Skeletal muscle satellite cell (primary cell): Measurements from ENCODE around the gene TIMMDC1.

ENCODE experiments used
- H3K27me3 ChIP-seq: 2 replicates; pipeline ENCODE4 v1.7.0; 2013; ENCODE audit warnings: low read length; ENCODE audit not compliant: control insufficient read depth, insufficient read depth
- H3K36me3 ChIP-seq: 2 replicates; pipeline ENCODE4 v1.7.0; 2013; ENCODE audit warnings: mild to moderate bottlenecking, control low read depth, low read length; ENCODE audit not compliant: insufficient read depth
- H3K4me1 ChIP-seq: 2 replicates; pipeline ENCODE4 v1.7.0; 2013; ENCODE audit warnings: low read length; ENCODE audit not compliant: control insufficient read depth, insufficient read depth
- H3K4me2 ChIP-seq: 2 replicates; pipeline ENCODE4 v1.7.0; 2013; ENCODE audit warnings: mild to moderate bottlenecking, low read length
- H3K4me3 ChIP-seq: 2 replicates; pipeline ENCODE4 v1.7.0; 2013; ENCODE audit warnings: low read length
- H3K9ac ChIP-seq: 2 replicates; pipeline ENCODE4 v1.7.0; 2013; ENCODE audit warnings: mild to moderate bottlenecking, low read depth, low read length, moderate library complexity
- H3K9me3 ChIP-seq: replicated peaks from 2 replicates; pipeline ENCODE4 v1.7.0; 2013; ENCODE audit warnings: mild to moderate bottlenecking, control low read depth, low read length

The TIMMDC1 gene

GRCh38 chr3:119514637-119515036, 16.3 kb downstream of the TIMMDC1 start:
- peaks cover 44% of the 10 kb centered on the region for H3K36me3 ChIP-seq

DNA sequence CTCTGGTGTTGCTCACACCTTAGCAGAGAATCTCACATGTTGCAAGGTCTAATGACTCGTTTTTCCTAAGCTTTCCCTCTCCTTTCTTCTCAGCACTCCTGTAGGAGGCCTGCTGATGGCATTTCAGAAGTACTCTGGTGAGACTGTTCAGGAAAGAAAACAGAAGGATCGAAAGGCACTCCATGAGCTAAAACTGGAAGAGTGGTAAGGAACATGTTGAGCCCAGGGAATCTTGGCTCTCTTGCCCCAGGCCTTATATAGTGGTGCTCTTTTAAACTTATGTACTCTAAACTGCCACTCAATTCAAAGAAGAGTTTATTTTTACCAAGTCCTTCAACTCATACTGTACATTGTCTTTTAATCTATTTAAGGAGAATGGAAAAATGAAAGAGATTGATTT, 18.8 kb downstream of the TIMMDC1 start:
- no peak overlapping the region for H3K9ac ChIP-seq
- H3K27me3 ChIP-seq, result no peaks in the 10 kb centered on the region
- H3K36me3 ChIP-seq, result peaks cover 57% of the 10 kb centered on the region
- no peaks in the 10 kb centered on the region for H3K9me3 ChIP-seq
- H3K4me2 ChIP-seq, result no peak overlapping the region
- no peaks in the 10 kb centered on the region for H3K4me1 ChIP-seq
- H3K4me3 ChIP-seq, result no peak overlapping the region

More at GRCh38 chr3:119514637-119515036, 16.3 kb downstream of the TIMMDC1 start:
- H3K4me2 ChIP-seq, result no peak overlapping the region
- no peak overlapping the region for H3K4me3 ChIP-seq
- no peaks in the 10 kb centered on the region for H3K4me1 ChIP-seq
- no peaks in the 10 kb centered on the region for H3K27me3 ChIP-seq
- H3K9me3 ChIP-seq, result no peaks in the 10 kb centered on the region
- no peak overlapping the region for H3K9ac ChIP-seq

GRCh38 chr3:119518026-119518425, 19.7 kb downstream of the TIMMDC1 start:
- H3K9ac ChIP-seq, result no peak overlapping the region
- H3K27me3 ChIP-seq, result no peaks in the 10 kb centered on the region
- no peaks in the 10 kb centered on the region for H3K4me1 ChIP-seq
- H3K4me2 ChIP-seq, result no peak overlapping the region
- no peak overlapping the region for H3K4me3 ChIP-seq
- H3K9me3 ChIP-seq, result no peaks in the 10 kb centered on the region
- peaks cover 60% of the 10 kb centered on the region for H3K36me3 ChIP-seq

GRCh38 chr3:119524931-119525662, 26.8 kb downstream of the TIMMDC1 start:
- Histone ChIP-seq H3K36me3 (peaks cover 27% of the 10 kb centered on the region), H3K27me3 (no peaks in the 10 kb centered on the region), H3K9me3 (no peaks in the 10 kb centered on the region), H3K4me3 (no peak overlapping the region), H3K9ac (no peak overlapping the region), H3K4me1 (peaks cover 6% of the 10 kb centered on the region), H3K4me2 (no peak overlapping the region)

DNA sequence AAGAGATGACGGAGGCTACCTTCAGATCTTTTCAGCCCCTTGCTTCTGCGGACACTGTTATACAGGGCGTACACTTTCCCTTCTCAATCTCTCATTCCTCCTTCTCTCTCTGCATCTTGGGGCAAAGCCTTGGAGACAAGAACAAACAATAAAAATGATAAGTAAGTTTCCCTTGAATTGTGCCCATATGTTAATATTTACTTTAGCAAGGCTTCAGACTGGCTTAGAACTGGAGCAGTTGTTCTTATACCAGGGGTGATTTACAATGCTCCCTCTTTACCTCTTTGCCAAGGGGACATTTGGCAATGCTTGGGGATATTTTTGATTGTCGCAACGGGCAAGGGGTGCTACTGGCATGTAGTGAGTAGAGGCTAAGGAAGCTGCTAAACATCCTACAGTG, 29.4 kb downstream of the TIMMDC1 start:
- no peak overlapping the region for H3K9ac ChIP-seq
- no peak overlapping the region for H3K4me3 ChIP-seq
- no peak overlapping the region for H3K4me2 ChIP-seq
- H3K36me3 ChIP-seq, result peaks cover 12% of the 10 kb centered on the region
- H3K9me3 ChIP-seq, result no peaks in the 10 kb centered on the region
- H3K27me3 ChIP-seq, result no peaks in the 10 kb centered on the region
- H3K4me1 ChIP-seq, result peaks cover 11% of the 10 kb centered on the region

- Histone ChIP-seq H3K4me1 (peaks cover 11% of the 10 kb centered on the region), H3K9ac (no peak overlapping the region), H3K4me3 (no peak overlapping the region), H3K36me3 (no peaks in the 10 kb centered on the region), H3K4me2 (peak overlapping the region; percentile 16), H3K9me3 (no peaks in the 10 kb centered on the region), H3K27me3 (no peaks in the 10 kb centered on the region)
These were observed 31.5 kb downstream of the TIMMDC1 start for GRCh38 chr3:119529883-119530282.

GRCh38 chr3:119530456-119530855, 32.1 kb downstream of the TIMMDC1 start:
- Histone ChIP-seq H3K9me3 (no peaks in the 10 kb centered on the region), H3K36me3 (no peaks in the 10 kb centered on the region), H3K27me3 (no peaks in the 10 kb centered on the region), H3K4me3 (no peak overlapping the region), H3K4me2 (no peak overlapping the region), H3K9ac (no peak overlapping the region), H3K4me1 (peaks cover 11% of the 10 kb centered on the region)

DNA sequence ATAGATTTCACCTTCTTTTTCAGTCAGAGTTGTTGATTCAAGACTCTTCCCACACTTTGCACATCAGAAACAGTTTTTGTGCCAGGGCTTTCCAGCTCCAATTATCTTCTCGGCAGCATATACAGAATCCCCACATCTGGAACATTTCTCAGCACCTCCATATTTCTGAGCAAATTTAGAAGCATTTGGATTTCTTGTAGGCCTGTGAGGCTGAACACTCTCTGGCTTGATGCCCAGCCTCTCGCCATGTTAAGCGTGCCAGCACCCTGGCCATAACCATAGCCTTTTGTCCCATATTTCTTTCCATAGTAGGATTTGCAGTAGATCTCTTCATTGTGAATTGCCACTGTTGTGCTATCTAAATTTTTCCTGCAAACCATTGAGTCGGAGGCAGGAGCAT, 32.8 kb downstream of the TIMMDC1 start:
- H3K27me3 ChIP-seq, result no peaks in the 10 kb centered on the region
- peaks cover 11% of the 10 kb centered on the region for H3K4me1 ChIP-seq
- no peak overlapping the region for H3K9ac ChIP-seq
- H3K4me2 ChIP-seq, result no peak overlapping the region
- H3K9me3 ChIP-seq, result no peaks in the 10 kb centered on the region
- no peaks in the 10 kb centered on the region for H3K36me3 ChIP-seq
- no peak overlapping the region for H3K4me3 ChIP-seq

GRCh38 chr3:119534296-119534695, 35.9 kb downstream of the TIMMDC1 start:
- H3K4me2 ChIP-seq, result no peak overlapping the region
- H3K4me3 ChIP-seq, result no peak overlapping the region
- H3K9me3 ChIP-seq, result no peaks in the 10 kb centered on the region
- no peaks in the 10 kb centered on the region for H3K27me3 ChIP-seq
- no peaks in the 10 kb centered on the region for H3K36me3 ChIP-seq
- peaks cover 11% of the 10 kb centered on the region for H3K4me1 ChIP-seq
- H3K9ac ChIP-seq, result no peak overlapping the region

GRCh38 chr3:119536757-119537156, 38.4 kb downstream of the TIMMDC1 start:
- Histone ChIP-seq H3K9ac (no peak overlapping the region), H3K4me1 (no peaks in the 10 kb centered on the region), H3K4me2 (no peak overlapping the region), H3K4me3 (no peak overlapping the region), H3K36me3 (no peaks in the 10 kb centered on the region), H3K9me3 (no peaks in the 10 kb centered on the region), H3K27me3 (no peaks in the 10 kb centered on the region)

GRCh38 chr3:119538772-119539171, 40.4 kb downstream of the TIMMDC1 start:
- Histone ChIP-seq H3K9ac (no peak overlapping the region), H3K36me3 (no peaks in the 10 kb centered on the region), H3K4me2 (no peak overlapping the region)

GRCh38 chr3:119541547-119541946, 43.2 kb downstream of the TIMMDC1 start:
- Histone ChIP-seq H3K4me2 (no peak overlapping the region), H3K36me3 (no peaks in the 10 kb centered on the region), H3K9ac (no peak overlapping the region), H3K4me3 (no peak overlapping the region), H3K9me3 (no peaks in the 10 kb centered on the region), H3K27me3 (no peaks in the 10 kb centered on the region), H3K4me1 (no peaks in the 10 kb centered on the region)

More at GRCh38 chr3:119538772-119539171, 40.4 kb downstream of the TIMMDC1 start:
- no peak overlapping the region for H3K4me3 ChIP-seq
- H3K9me3 ChIP-seq, result no peaks in the 10 kb centered on the region
- H3K4me1 ChIP-seq, result no peaks in the 10 kb centered on the region
- H3K27me3 ChIP-seq, result no peaks in the 10 kb centered on the region
